ENCODE results near the gene MRPS34. TPM values are rescaled to one million over a fixed set of nuclear protein-coding genes. Genes with fewer than 3 reads are reported as not detected.

The MRPS34 gene
- total RNA-seq, 1 experiment from 2014 or later, result 247 TPM

- CTCF ChIA-PET, result no interaction called here
- DNase-seq (ENCODE audit: low spot score), result no peak
- intact Hi-C loops (cut with micrococcal nuclease; ENCODE audit: unreplicated experiment), result no loop called here
Measured at GRCh38 chr16:1784977-1785845, 12.3 kb upstream of the MRPS34 start.

GRCh38 chr16:1782408-1783264 is 9.7 kb upstream of the MRPS34 start, which contains the start of the genes NUBP2 and SPSB3:
Gene NUBP2 (plus strand): TSS chr16:1782960. CDS start chr16:1783021, 61 bp downstream.
Gene SPSB3 (minus strand): TSS chr16:1782571. CDS start chr16:1781483, 1,088 bp downstream.
- Histone ChIP-seq H3K27me3 (replicated peaks; ENCODE audit: insufficient read depth, low read depth, low read length, poor library complexity) (no peaks in the 10 kb centered on the region), H3K4me3 (ENCODE audit: low read depth, low read length, poor library complexity, severe bottlenecking) (peak within 1 kb of the TSS; percentile 90), H3K9me3 (ENCODE audit: low read depth, low read length, poor library complexity, severe bottlenecking) (no peaks in the 10 kb centered on the region), H3K27ac (ENCODE audit: low read depth, low read length, poor library complexity, severe bottlenecking) (peak within 1 kb of the TSS; percentile 86), H3K36me3 (ENCODE audit: insufficient read depth, low read length, poor library complexity, severe bottlenecking) (peaks cover 5% of the 10 kb centered on the region), H3K4me1 (ENCODE audit: insufficient read depth, low read length, poor library complexity, severe bottlenecking) (no peaks in the 10 kb centered on the region)
- intact Hi-C loops (cut with micrococcal nuclease; ENCODE audit: unreplicated experiment), result no loop called here
- BruUV-seq (replicated peaks), result no TSS peak
- no peak for TF ChIP-seq EZH2 (IDR thresholded peaks at IDR 0.05; ENCODE audit: borderline replicate concordance, low read depth, low read length, poor library complexity, severe bottlenecking)
- no peak for TF ChIP-seq CTCF (conservative IDR thresholded peaks at IDR 0.05; ENCODE audit: low read depth, low read length)
- DNase-seq (ENCODE audit: low spot score), result peak; percentile 100
- POLR2A ChIA-PET (ENCODE audit: low non-redundant PET), result interaction anchor here (0.6 to 1.0 kb wide), 4 partner anchors 11 to 81 kb away, joined by 3 to 14 read pairs (median 10); no protein-coding TSS in a partner anchor
- CTCF ChIA-PET, result interaction anchor here (0.5 to 1.1 kb wide), 3 partner anchors 10 to 1165 kb away, joined by 3 to 4 read pairs (median 3); partner anchors contain the start of genes EME2, MRPS34 and TBC1D24

More at GRCh38 chr16:1784977-1785845, 12.3 kb upstream of the MRPS34 start:
- Histone ChIP-seq H3K4me3 (ENCODE audit: low read depth, low read length, poor library complexity, severe bottlenecking) (no peak overlapping the region), H3K4me1 (ENCODE audit: insufficient read depth, low read length, poor library complexity, severe bottlenecking) (no peaks in the 10 kb centered on the region), H3K9me3 (ENCODE audit: low read depth, low read length, poor library complexity, severe bottlenecking) (no peaks in the 10 kb centered on the region), H3K36me3 (ENCODE audit: insufficient read depth, low read length, poor library complexity, severe bottlenecking) (peaks cover 18% of the 10 kb centered on the region), H3K27me3 (replicated peaks; ENCODE audit: insufficient read depth, low read depth, low read length, poor library complexity) (no peaks in the 10 kb centered on the region), H3K27ac (ENCODE audit: low read depth, low read length, poor library complexity, severe bottlenecking) (no peak overlapping the region)
- POLR2A ChIA-PET (ENCODE audit: low non-redundant PET), result no interaction called here
- no TSS peak for BruUV-seq (replicated peaks)
- no peak for TF ChIP-seq CTCF (conservative IDR thresholded peaks at IDR 0.05; ENCODE audit: low read depth, low read length)
- TF ChIP-seq EZH2 (IDR thresholded peaks at IDR 0.05; ENCODE audit: borderline replicate concordance, low read depth, low read length, poor library complexity, severe bottlenecking), result no peak

- peaks cover 12% of the 10 kb centered on the region for H3K36me3 ChIP-seq (ENCODE audit: insufficient read depth, low read length, poor library complexity, severe bottlenecking)
- no peaks in the 10 kb centered on the region for H3K9me3 ChIP-seq (ENCODE audit: low read depth, low read length, poor library complexity, severe bottlenecking)
- CTCF ChIA-PET, result interaction anchor here (1.1 kb wide), 1 partner anchor 9 kb away, joined by 3 read pairs; the partner anchor contains the start of genes EME2 and MRPS34
- DNase-seq (ENCODE audit: low spot score), result peak; percentile 22
- intact Hi-C loops (cut with micrococcal nuclease; ENCODE audit: unreplicated experiment), result no loop called here
- BruUV-seq (replicated peaks), result no TSS peak
- no peaks in the 10 kb centered on the region for H3K4me1 ChIP-seq (ENCODE audit: insufficient read depth, low read length, poor library complexity, severe bottlenecking)
- peak overlapping the region; percentile 90 for H3K4me3 ChIP-seq (ENCODE audit: low read depth, low read length, poor library complexity, severe bottlenecking)
- no peaks in the 10 kb centered on the region for H3K27me3 ChIP-seq (replicated peaks; ENCODE audit: insufficient read depth, low read depth, low read length, poor library complexity)
- 0 out of 2 replicates have a peak, but pooled peaks have one; percentile 11 for TF ChIP-seq CTCF (conservative IDR thresholded peaks at IDR 0.05; ENCODE audit: low read depth, low read length)
- TF ChIP-seq EZH2 (IDR thresholded peaks at IDR 0.05; ENCODE audit: borderline replicate concordance, low read depth, low read length, poor library complexity, severe bottlenecking), result no peak
- peak overlapping the region; percentile 75 for H3K27ac ChIP-seq (ENCODE audit: low read depth, low read length, poor library complexity, severe bottlenecking)
- POLR2A ChIA-PET (ENCODE audit: low non-redundant PET), result interaction anchor here (1.0 kb wide), 1 partner anchor 16 kb away, joined by 12 read pairs; no protein-coding TSS in a partner anchor
Measured at GRCh38 chr16:1781758-1782407, 8.9 kb upstream of the MRPS34 start.
